ACHN (cell line): ENCODE data around the gene PRAMEF12.
"Not testable (repeated sequence)": the region's sequence is repeated elsewhere in the genome, so short reads cannot be mapped to it uniquely, and the experiment has no call there.

Experiments
- DNase-seq: peaks from one replicate; pipeline ENCODE4 v3.0.0-alpha.2; 2015
- in situ Hi-C: cut with HindIII; loops from 2 replicates; pipeline ENCODE4 v1.10.0; 2017; ENCODE audit warnings: low sequenced_read_pairs, low pct_ligation_motif_present, low pct_unique_long_range_greater_than_20kb

Gene PRAMEF12

DNA sequence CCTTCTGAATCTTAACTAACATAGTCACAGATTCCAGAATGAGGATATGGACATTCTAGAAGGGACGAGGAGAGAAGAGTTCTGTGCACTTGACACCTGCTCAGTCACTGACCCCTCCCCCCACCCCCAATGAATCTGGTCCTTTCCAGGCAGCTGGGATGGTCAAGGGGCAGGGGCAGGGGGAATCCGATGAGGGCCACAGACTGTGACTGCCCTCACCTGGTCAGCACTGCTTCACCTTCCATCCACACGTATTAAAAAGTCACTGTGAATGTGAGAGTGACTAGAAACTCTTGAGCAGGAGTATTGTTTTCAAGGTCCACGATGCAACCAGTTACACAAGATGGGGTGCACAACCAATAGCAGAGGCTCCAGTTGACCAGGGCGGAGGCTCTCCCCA lies 9.5 kb upstream of the PRAMEF12 start:
- in situ Hi-C loops, result no loop called here
- no peak for DNase-seq

DNA sequence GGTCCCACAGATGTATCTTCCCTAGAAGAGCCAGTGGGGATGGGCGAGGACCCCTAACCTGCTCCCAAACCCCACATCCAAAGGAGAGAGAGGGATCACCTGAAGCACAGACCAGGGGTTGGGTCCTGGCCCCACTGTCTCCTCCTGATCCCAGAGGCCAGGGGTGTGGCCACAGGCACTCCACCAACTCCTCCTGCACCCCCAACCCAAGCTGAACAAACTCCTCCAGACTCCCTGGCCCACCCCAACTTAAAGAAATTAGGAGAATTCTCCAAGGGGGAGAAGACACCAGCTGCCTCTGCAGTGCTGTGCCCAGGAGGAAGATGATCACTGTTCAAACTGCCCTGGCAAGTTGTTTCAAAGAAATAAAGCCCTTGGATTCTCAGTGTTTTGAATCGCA lies 4.5 kb upstream of the PRAMEF12 start:
- DNase-seq, result no peak
- in situ Hi-C loops, result no loop called here

DNA sequence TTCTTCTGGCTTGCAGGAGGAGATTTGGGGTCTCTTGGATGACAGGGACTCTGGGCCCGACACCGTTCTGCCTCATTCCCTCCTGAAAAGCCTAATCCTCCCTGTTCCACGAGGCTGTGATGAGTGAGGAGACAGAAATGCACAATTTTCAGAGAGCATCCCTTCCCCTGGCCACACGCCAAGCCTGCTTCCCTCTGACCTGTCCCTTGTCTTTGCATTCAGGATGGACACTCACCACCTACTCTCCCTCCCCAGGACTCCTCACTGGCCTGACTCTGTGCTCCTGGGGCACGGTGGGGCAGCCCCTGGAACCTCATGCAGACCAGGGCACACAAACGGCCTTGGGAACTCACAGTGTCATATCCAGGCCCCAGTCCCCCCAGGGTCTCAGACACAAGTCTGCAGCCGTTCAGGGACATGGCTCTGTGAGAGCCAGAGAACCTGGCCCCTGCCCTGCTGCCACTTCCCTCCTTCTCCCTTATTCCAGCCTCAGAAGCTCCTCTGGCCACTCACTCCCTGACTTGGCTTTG lies 3.5 kb upstream of the PRAMEF12 start:
- in situ Hi-C loops, result no loop called here
- DNase-seq, result no peak

DNA sequence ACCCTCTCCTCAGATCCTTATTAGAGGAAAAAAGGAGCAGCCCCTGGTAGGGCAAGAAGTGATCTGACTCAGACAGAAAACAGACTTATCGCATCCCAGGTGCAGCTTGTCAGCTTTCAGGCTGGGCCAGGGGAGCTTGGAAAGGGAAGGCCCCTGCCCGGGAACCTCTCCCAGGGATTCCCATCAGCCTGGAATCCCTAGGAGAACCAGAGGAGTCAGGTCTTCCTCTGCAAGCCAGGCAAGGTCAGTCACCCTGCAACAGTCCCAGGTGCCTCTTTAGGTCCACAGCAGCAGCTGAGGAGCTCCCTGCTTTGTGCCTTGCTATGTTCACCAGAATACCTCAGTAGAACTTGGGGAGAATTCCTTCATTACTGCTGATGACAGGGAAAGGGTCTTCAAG lies 2.9 kb upstream of the PRAMEF12 start:
- in situ Hi-C loops, result no loop called here
- DNase-seq, result no peak

DNA sequence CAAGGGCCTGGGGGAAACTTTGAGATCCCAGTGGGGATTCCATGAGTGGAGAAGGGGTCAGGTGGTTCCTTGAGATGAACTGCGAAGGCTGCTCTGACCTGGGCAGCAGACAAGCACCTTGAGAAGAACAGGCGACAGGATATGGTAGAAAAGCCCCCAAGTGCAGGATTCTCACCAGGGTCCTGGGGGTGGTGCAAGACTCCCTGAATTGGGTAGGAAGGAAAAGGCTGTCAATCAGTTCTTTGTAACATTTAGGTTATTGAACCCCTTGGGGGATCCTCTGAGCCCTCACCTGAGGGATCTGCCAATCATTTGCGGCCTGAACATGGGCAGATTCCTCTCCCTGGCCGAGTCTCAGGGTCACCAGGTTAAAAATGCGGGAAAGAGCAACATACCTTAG lies 2.4 kb upstream of the PRAMEF12 start:
- in situ Hi-C loops, result no loop called here
- DNase-seq, result no peak

DNA sequence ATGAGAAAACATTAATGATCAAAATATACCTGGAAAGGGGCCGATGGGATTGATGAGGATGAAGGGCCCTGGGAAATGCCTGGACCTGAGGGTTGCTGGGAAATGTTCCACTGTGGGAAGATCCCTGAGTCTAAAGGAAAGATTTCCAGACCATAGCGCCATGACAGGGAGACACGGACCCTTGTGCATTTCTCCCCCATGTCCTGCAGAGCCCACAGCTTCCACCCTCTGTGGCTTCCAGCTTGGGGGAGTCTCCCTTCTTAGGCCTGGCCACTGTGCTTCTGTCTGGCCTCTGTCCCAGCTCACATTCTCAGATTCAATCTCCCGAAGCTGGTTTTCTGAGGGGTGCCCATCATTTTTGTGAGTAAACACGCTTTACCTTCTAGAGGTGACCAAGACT lies 1.0 kb upstream of the PRAMEF12 start:
- no peak for DNase-seq
- in situ Hi-C loops, result no loop called here

DNA sequence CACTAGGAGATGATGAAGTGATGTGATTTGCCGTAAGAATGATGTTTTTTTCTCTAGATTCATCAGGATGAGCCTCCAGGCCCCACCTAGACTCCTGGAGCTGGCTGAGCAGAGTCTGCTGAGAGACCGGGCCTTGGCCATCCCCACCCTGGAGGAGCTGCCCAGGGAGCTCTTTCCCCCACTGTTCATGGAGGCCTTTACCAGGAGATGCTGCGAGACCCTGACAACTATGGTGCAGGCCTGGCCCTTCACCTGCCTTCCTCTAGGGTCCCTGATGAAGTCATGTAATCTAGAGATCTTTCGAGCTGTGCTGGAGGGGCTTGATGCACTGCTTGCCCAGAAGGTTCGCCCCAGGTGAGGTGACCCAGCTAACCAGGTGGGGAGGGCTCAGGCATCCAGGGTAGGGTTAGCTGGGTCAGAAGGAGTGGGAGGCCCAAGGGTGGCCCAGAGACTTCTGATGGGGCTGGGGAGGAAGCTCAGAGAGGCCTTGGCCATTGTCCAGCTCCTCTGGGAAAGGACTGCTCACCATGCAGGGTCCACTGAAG lies 1.3 kb downstream of the PRAMEF12 start:
- in situ Hi-C loops, result no loop called here
- no peak for DNase-seq

DNA sequence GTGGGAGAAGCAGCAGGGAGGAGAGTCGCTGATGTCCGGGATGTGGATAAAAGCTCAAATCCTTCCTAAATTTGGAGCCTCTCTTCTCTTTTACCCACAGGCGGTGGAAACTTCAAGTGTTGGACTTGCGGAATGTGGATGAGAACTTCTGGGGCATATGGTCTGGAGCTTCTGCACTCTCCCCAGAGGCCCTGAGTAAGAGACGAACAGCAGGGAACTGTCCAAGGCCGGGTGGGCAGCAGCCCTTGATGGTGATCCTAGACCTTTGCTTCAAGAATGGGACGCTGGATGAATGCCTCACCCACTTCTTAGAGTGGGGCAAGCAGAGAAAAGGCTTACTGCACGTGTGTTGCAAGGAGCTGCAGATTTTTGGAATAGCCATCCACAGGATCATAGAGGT lies 1.9 kb downstream of the PRAMEF12 start:
- in situ Hi-C loops, result no loop called here
- DNase-seq, result no peak

DNA sequence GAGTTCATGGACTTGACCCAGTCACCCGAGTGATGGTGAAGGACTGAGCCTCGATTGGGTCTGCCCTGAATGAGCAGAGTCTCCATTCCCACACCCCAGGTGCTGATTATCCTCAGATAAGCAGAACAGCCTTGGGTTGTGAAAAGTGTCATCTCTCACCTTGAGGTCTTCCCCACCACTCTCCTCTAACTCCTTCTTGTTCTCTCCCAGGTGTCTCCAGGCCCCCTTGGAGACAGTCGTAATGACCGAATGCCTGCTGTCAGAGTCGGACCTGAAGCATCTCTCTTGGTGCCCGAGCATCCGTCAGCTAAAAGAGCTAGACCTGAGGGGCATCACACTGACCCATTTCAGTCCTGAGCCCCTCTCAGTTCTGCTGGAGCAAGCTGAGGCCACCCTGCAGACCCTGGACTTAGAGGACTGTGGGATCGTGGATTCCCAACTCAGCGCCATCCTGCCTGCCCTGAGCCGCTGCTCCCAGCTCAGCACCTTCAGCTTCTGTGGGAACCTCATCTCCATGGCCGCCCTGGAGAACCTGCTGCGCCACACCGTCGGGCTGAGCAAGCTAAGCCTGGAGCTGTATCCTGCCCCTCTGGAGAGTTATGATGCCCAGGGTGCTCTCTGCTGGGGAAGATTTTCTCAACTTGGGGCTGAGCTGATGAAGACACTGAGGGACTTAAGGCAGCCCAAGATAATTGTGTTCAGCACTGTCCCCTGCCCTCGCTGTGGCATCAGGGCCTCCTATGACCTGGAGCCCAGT lies 3.4 kb downstream of the PRAMEF12 start:
- DNase-seq, result no peak
- in situ Hi-C loops, result no loop called here

DNA sequence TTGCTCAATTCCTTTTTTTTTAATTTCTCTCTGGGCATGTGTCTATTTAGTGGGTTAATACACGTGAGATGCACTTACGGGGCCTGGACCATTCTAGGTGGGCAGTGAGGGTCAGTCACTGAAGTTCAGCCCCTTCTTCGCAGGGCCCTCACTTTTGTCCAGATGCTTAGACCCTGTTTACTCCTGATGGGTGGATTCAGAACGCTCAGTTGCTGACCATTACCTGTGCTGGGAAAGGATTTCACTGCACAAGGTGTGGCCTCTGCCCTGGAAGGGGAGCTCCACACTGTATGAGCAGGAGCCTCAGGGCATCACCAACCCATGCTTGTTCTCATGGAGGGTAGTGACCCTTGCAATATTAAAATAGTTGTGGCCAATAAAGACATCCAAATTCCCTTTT lies 4.5 kb downstream of the PRAMEF12 start:
- DNase-seq, result no peak
- in situ Hi-C loops, result no loop called here

DNA sequence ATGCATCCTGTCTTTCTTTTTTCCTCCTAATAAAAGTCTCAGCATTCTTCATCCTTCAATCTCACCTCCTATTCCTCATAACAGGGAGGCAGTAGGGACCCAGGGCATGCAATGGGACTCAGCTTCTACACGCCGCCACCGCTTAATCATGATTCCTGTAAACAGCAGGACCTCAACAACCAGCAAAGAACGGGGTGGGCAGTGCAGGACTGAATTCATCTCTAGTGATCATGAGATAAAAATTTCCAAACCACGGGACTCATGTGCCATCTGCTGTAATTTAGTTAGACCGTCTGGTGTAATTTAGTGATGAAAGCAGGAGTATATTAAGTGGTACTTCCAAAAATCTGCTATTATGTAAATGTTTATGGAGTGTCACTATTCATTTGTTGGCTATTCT lies 5.4 kb downstream of the PRAMEF12 start:
- no peak for DNase-seq
- in situ Hi-C loops, result no loop called here

DNA sequence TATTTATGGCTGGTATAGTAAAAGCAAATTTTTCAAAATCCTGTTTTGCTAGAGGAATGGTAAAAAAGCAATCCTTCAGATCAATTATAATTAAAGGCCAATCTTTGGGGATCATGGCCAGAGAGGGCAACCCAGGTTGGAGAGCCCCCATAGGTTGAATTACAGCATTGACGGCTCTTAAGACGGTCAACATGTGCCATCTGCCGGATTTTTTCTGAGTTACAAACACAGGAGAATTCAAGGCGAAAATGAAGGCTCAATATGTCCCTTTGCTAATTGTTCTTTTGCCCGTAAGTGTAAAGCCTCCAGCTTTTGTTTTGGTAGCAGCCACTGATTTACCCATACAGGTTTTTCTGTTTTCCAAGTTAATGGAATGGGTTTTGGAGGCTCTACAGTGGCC lies 8.0 kb downstream of the PRAMEF12 start:
- DNase-seq, in situ Hi-C loops: not testable (repeated sequence)

DNA sequence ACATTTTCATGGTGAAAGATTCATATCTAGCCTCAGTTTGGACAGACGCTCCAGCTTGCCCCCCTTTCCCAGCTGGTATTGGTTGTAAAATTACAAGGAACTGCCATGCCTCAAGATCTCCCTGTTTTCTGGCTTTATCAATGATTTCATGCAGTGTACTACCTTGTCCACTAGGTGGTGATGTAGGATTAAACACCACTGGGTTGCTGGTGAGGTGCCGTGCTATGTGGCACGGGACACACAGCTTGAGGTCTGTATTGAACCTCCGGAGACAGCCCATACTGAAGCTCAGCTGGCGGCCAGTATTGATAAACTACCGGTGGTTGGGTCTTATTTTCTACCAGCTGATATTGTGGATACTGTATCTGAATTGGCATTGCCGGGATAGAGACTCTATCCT lies 10.2 kb downstream of the PRAMEF12 start:
- DNase-seq, result peak; percentile 5
- in situ Hi-C loops, result not testable (repeated sequence)

DNA sequence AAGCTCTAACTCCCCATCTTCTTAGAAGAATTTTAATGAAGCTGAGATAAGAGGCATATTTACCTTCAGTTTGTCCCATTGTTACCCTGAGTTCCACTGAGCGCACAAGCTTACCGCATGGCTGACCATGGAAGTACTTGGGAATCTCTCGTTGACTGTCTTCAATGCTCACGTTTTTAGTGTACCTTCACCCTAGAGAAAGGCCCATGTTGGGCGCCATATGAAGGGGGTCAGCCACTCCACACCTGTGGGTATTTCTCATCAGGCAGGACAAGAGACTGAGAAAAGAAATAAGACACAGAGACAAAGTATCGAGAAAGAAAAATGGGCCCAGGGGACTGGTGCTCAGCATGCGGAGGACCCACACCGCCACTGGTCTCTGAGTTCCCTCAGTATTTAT lies 11.2 kb downstream of the PRAMEF12 start:
- DNase-seq, result not testable (repeated sequence)

DNA sequence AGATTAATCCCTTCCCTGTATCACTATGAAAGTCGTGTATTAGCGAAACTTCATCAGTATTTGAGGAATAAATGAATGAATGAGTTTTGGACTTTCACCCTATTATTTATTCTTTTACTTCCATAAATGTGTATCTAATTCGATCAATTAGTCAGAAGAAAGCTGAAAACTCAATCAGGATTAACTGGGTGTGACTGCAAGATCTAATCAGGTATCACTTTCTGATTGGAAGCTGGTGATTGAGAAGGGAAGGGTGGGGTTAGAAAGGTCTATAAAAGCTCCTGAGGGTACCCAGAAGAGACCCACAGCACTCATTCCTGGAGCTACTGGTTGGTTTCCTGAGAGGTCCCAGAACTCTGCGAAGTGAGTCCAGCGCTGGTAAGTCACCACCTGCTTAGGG lies 17.6 kb downstream of the PRAMEF12 start, which contains the start of gene PRAMEF1:
Gene PRAMEF1 (plus strand): TSS at position 301 of the 400 bp plus-strand sequence. CDS start 1,831 bp downstream, outside the sequence.
- in situ Hi-C loops, DNase-seq: not testable (repeated sequence)

More for the DNA sequence above, 11.2 kb downstream of the PRAMEF12 start:
- in situ Hi-C loops, result not testable (repeated sequence)

DNA sequence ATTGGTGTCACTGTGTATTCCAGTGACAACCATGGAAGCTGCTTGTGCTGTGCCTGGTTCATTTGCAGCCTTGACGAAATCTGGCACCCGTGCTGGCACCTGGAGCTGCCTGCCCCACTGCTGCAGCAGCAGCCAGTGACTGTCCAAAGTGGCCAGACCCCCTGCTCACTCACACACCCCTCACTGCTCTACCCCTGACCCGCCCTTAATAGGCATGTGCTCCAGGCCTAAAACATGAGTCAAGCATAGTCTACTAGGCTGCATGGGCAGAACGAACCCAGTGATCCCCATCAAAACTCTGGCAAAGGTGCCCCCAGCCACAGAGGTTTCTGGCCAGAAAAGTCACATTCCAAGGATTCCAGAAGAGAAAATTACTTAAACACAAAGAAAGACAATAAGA lies 25.4 kb downstream of the PRAMEF12 start:
- in situ Hi-C loops, result no loop called here
- no peak for DNase-seq

DNA sequence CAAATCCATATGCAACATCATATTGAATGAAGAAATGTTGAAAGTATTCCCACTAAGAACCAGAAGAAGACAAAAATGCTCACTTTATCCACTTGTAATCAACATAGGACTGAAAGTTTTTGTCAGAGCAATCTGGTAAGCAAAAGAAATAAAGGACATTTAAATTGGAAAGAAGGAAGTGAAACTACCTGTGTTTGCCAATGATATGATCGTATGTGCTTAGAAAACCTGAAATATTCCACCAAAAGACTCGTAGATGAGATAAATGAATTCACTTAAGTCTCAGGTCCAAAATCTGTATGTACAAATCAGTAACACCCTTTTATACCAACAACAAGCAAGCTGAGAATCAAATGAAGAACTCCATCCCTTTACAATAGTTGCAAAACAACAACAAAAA lies 26.2 kb downstream of the PRAMEF12 start:
- DNase-seq, result no peak
- in situ Hi-C loops, result no loop called here

DNA sequence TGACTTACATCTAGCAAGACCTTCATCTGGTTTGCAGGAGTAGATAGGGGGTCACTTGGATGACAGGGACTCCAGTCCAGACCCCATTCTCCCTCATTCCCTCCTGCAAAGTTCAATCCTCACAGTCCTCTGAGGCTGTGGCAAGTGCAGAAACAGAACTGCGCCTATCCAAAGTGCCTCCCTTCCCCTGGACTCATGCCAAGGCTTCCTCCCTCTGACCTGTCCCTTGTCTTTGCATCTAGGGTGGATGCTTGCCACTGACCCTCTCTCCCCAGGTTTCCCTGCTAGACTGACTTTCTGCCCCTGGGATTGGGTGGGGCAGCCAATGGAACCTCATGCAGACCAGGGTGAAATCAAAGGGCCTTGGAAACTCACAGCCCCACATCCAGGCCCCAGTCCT lies 36.4 kb downstream of the PRAMEF12 start:
- in situ Hi-C loops, result no loop called here
- no peak for DNase-seq

DNA sequence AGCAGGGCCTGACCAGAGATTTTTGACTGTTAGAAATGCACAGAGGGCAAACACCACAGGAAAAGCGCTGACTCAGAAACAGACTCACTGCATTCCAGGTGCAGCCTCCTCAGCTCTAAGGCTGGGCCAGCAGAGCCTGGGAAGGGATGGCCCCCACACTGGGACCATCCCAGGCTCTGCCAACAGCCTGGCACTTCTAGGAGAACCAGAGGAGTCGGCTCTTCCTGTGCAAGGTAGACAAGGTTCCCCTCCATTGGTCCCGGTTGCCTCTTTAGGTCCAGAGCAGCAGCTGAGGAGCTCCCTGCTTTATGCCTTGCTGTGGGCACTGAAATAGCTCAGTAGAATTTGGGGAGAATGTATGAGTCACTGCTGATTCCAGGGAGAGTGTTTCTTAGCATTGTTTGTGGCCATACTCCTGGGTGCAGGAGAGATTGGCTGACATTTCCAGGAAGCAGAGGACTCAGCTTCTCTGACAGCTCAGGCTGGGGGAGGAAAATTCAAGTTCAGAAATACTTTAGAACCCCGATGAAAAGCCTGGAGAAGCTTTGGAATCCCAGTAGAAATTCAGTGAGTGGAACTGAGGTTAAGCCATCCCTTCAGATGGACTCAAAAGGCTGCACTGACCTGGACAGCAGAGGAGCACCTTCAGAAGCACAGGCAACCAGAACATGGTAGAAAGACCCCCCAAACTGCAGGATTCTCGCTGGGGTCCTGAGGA lies 37.3 kb downstream of the PRAMEF12 start:
- no peak for DNase-seq

DNA sequence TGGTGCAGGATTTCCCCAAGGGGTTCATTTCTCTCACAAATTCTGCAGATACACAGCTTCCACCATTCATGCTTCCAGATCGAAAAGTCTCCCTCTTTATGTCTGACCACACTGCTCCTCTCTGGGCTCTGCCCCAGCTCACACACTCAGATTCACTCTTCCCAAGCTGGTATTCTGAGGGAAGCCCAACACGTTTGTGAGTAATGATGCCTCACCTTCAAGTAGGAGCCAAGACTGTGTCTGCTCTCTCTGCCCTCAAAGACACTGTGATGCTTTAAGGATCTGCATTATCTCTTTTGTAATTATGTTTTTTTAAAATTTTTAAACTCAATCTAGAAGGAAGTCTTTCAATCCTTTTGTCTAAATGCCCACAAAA lies 37.9 kb downstream of the PRAMEF12 start:
- in situ Hi-C loops, result no loop called here

More for the DNA sequence above, 37.3 kb downstream of the PRAMEF12 start:
- in situ Hi-C loops, result no loop called here

More for the DNA sequence above, 37.9 kb downstream of the PRAMEF12 start:
- no peak for DNase-seq
